ENCODE results near the gene TRHDE.

Gene TRHDE

GRCh38 chr12:72282721-72283120, 10.6 kb downstream of the TRHDE start:
- TF ChIP-seq RARB (CRISPR knock-in tag; IDR thresholded peaks at IDR 0.05), result no peak
- TF ChIP-seq ARNTL (CRISPR knock-in tag; IDR thresholded peaks at IDR 0.05; ENCODE audit: borderline replicate concordance, low read depth), result no peak
- TF ChIP-seq PATZ1 (CRISPR knock-in tag; IDR thresholded peaks at IDR 0.05; ENCODE audit: borderline replicate concordance), result no peak
- no peak for TF ChIP-seq SNAI2 (CRISPR knock-in tag; IDR thresholded peaks at IDR 0.05)
- TF ChIP-seq ZNF70 (CRISPR knock-in tag; IDR thresholded peaks at IDR 0.05), result no peak
- no peak for TF ChIP-seq CSDC2 (CRISPR knock-in tag; IDR thresholded peaks at IDR 0.05)
- TF ChIP-seq OSR1 (CRISPR knock-in tag; IDR thresholded peaks at IDR 0.05), result no peak
- no peak for TF ChIP-seq POU6F1 (CRISPR knock-in tag; IDR thresholded peaks at IDR 0.05; ENCODE audit: borderline replicate concordance, low read depth)
- TF ChIP-seq ESRRG (CRISPR knock-in tag; IDR thresholded peaks at IDR 0.05), result no peak
- ATAC-seq, result peak; percentile 76; the same call in 2 of the 3 replicates

- TF ChIP-seq CSRNP3 (CRISPR knock-in tag; IDR thresholded peaks at IDR 0.05) (no peak), ZNF70 (CRISPR knock-in tag; IDR thresholded peaks at IDR 0.05) (no peak), OSR1 (CRISPR knock-in tag; IDR thresholded peaks at IDR 0.05) (no peak), ZNF565 (CRISPR knock-in tag; conservative IDR thresholded peaks at IDR 0.05; ENCODE audit: low read depth) (no peak), TCF4 (CRISPR knock-in tag; IDR thresholded peaks at IDR 0.05; ENCODE audit: borderline replicate concordance) (no peak), ISL1 (CRISPR knock-in tag; IDR thresholded peaks at IDR 0.05) (no peak), PATZ1 (CRISPR knock-in tag; IDR thresholded peaks at IDR 0.05; ENCODE audit: borderline replicate concordance) (no peak), ZNF8 (CRISPR knock-in tag; IDR thresholded peaks at IDR 0.05) (no peak), TOX (CRISPR knock-in tag; IDR thresholded peaks at IDR 0.05; ENCODE audit: borderline replicate concordance) (no peak), RARB (CRISPR knock-in tag; IDR thresholded peaks at IDR 0.05) (no peak), SNAI2 (CRISPR knock-in tag; IDR thresholded peaks at IDR 0.05) (no peak), ZFP30 (CRISPR knock-in tag; IDR thresholded peaks at IDR 0.05) (no peak), ESRRG (CRISPR knock-in tag; IDR thresholded peaks at IDR 0.05) (no peak), BACH2 (CRISPR knock-in tag; IDR thresholded peaks at IDR 0.05; ENCODE audit: borderline replicate concordance) (no peak), GLIS3 (CRISPR knock-in tag; IDR thresholded peaks at IDR 0.05) (no peak), ZC3H10 (CRISPR knock-in tag; IDR thresholded peaks at IDR 0.05) (no peak), CREB5 (CRISPR knock-in tag; IDR thresholded peaks at IDR 0.05; ENCODE audit: low read depth) (no peak)
- no peak for ATAC-seq
Measured at GRCh38 chr12:72285861-72286260, 13.7 kb downstream of the TRHDE start.

GRCh38 chr12:72286526-72286925, 14.4 kb downstream of the TRHDE start:
- ATAC-seq, result no peak
- no peak for TF ChIP-seq ARNTL (CRISPR knock-in tag; IDR thresholded peaks at IDR 0.05; ENCODE audit: borderline replicate concordance, low read depth)
- TF ChIP-seq PPARA (CRISPR knock-in tag; IDR thresholded peaks at IDR 0.05; ENCODE audit: borderline replicate concordance), result no peak
- no peak for TF ChIP-seq CSRNP3 (CRISPR knock-in tag; IDR thresholded peaks at IDR 0.05)
- no peak for TF ChIP-seq ZNF70 (CRISPR knock-in tag; IDR thresholded peaks at IDR 0.05)
- no peak for TF ChIP-seq SNAI2 (CRISPR knock-in tag; IDR thresholded peaks at IDR 0.05)
- no peak for TF ChIP-seq ZC3H10 (CRISPR knock-in tag; IDR thresholded peaks at IDR 0.05)
- TF ChIP-seq TOX (CRISPR knock-in tag; IDR thresholded peaks at IDR 0.05; ENCODE audit: borderline replicate concordance), result no peak
- TF ChIP-seq CREB5 (CRISPR knock-in tag; IDR thresholded peaks at IDR 0.05; ENCODE audit: low read depth), result no peak
- no peak for TF ChIP-seq TSHZ2 (CRISPR knock-in tag; IDR thresholded peaks at IDR 0.05)
- TF ChIP-seq CSDC2 (CRISPR knock-in tag; IDR thresholded peaks at IDR 0.05), result no peak
- TF ChIP-seq ESRRG (CRISPR knock-in tag; IDR thresholded peaks at IDR 0.05), result no peak
- TF ChIP-seq GLIS3 (CRISPR knock-in tag; IDR thresholded peaks at IDR 0.05), result no peak
- no peak for TF ChIP-seq ISL1 (CRISPR knock-in tag; IDR thresholded peaks at IDR 0.05)
- TF ChIP-seq ZFP3 (CRISPR knock-in tag; IDR thresholded peaks at IDR 0.05), result no peak
- TF ChIP-seq OSR1 (CRISPR knock-in tag; IDR thresholded peaks at IDR 0.05), result no peak
- TF ChIP-seq ZNF565 (CRISPR knock-in tag; conservative IDR thresholded peaks at IDR 0.05; ENCODE audit: low read depth), result no peak
